PFSK-1 (cell line): Measurements from ENCODE around the gene PCBP3.

Source experiments
- FOXP2 ChIP-seq: optimal IDR thresholded peaks from 2 replicates; pipeline ENCODE3; 2011; ENCODE audit warnings: borderline replicate concordance, control low read depth, inconsistent platforms; ENCODE audit not compliant: insufficient read depth; ENCODE audit errors: extremely low read length, extremely low read depth
- POLR2AphosphoS5 ChIP-seq: IDR thresholded peaks from 2 replicates; pipeline ENCODE4 v1.6.1; 2012; ENCODE audit warnings: low read depth, mild to moderate bottlenecking, control low read depth, low read length, moderate library complexity
- REST ChIP-seq, 2 experiments: IDR thresholded peaks; 2 replicates each; pipeline versions ENCODE4 v1.6.1 to v1.8.0; 2011 to 2012; ENCODE audit warnings: low read depth in 2 of 2, low read length in 2 of 2, control low read depth in 1 of 2, inconsistent platforms in 1 of 2, mild to moderate bottlenecking in 1 of 2, moderate library complexity in 1 of 2; ENCODE audit not compliant: insufficient read depth in 1 of 2
- SIN3A ChIP-seq: IDR thresholded peaks from 2 replicates; pipeline ENCODE4 v1.6.1; 2012; ENCODE audit warnings: mild to moderate bottlenecking, low read length, moderate library complexity, borderline replicate concordance; ENCODE audit not compliant: insufficient read depth
- TAF1 ChIP-seq: IDR thresholded peaks from 2 replicates; pipeline ENCODE4 v1.6.1; 2012; ENCODE audit warnings: low read length, control low read depth, borderline replicate concordance; ENCODE audit not compliant: insufficient read depth

The PCBP3 gene

GRCh38 chr21:45965084-45965809, 321.7 kb downstream of the PCBP3 start:
- TF ChIP-seq TAF1 (no peak), POLR2AphosphoS5 (no peak), SIN3A (no peak), REST (IDR thresholded peaks at IDR 0.05; ENCODE audit: insufficient read depth in 1 of 2, low read depth in 2 of 2, low read length in 2 of 2) (no peak), FOXP2 (no peak)

- no peak for TF ChIP-seq TAF1
- TF ChIP-seq REST (IDR thresholded peaks at IDR 0.05; ENCODE audit: insufficient read depth in 1 of 2, low read depth in 2 of 2, low read length in 2 of 2), result no peak
- no peak for TF ChIP-seq SIN3A
- no peak for TF ChIP-seq FOXP2
- no peak for TF ChIP-seq POLR2AphosphoS5
Observed at GRCh38 chr21:45966791-45967394, 323.4 kb downstream of the PCBP3 start.

- TF ChIP-seq SIN3A, result no peak
Observed at GRCh38 chr21:45969921-45970673, 326.6 kb downstream of the PCBP3 start.

GRCh38 chr21:45970674-45971615, 327.4 kb downstream of the PCBP3 start:
- TF ChIP-seq FOXP2 (no peak), SIN3A (no peak), POLR2AphosphoS5 (no peak), TAF1 (no peak), REST (IDR thresholded peaks at IDR 0.05; ENCODE audit: insufficient read depth in 1 of 2, low read depth in 2 of 2, low read length in 2 of 2) (no peak)

- TF ChIP-seq POLR2AphosphoS5, result no peak
- TF ChIP-seq REST (IDR thresholded peaks at IDR 0.05; ENCODE audit: insufficient read depth in 1 of 2, low read depth in 2 of 2, low read length in 2 of 2), result no peak
- TF ChIP-seq FOXP2, result no peak
- TF ChIP-seq TAF1, result no peak
- TF ChIP-seq SIN3A, result no peak
Observed at GRCh38 chr21:45971616-45972352, 328.3 kb downstream of the PCBP3 start.
